ENCODE results near the gene MGST1. TPM values are rescaled to one million over a fixed set of nuclear protein-coding genes. Genes with fewer than 3 reads are reported as not detected.
"Not testable (repeated sequence)": the region's sequence is repeated elsewhere in the genome, so short reads cannot be mapped to it uniquely, and the experiment has no call there.

MGST1 gene
- total RNA-seq, 1 experiment from 2014 or later, result 84.2 TPM

DNA sequence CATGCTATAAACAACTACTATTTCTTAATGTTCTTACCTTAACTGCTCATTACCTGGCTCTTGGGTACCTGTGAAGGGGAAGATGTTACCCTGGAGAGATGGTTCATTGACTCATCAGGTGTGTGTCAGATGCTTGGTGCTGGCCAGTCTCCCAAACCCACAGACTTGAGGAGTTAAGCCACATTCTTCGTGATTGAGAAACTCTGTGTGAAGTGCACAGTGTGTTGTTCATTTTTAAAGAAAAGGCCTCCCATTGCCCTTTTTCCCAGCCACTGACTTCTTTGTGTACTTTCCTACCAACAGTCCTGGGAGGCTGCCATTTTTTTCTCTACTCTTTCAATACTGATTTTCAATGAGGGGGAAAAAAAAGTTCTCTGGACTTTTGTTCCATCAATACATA is 3.2 kb downstream of the MGST1 start:
- DNase-seq (ENCODE audit: low read depth), result peak; percentile 86

DNA sequence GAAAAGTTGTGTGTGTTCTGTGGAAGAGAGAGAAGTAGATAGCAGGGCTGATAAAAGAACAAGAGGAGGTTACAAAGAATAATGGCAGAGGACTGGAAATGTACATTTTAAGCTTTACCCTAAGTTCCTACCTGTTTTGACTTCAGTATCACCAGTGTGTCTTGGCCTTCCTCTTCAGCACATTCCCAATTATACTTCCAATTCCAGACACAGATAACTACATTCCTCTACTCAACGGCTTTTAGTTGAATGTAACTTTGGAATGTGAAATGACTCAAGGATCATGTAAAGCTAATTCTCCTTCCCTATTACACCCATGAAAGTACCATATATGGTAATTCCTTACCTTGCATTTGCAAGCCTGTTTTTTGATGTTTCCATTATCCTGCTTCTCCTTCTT is 5.0 kb downstream of the MGST1 start:
- peak; percentile 17 for DNase-seq (ENCODE audit: low read depth)

DNA sequence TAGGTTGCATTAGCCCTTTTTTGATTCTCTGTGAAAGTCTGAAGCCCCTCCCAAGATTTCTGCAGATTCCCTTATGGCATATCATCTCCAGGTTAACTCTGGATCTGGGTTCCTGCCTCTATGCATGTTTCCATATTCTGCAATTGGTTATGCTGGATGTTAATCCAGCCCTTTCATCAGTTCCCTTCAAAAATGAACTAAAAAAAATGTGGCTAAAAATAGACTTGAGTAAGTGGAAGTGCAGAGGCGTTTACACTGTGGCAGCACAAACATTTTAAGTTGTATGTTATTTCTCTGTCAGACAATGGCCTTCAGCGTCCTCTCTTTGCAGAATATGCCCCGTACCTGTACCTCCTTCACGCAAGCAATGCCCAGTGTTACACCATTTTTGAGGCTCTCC is 11.4 kb downstream of the MGST1 start:
- DNase-seq (ENCODE audit: low read depth), result no peak

DNA sequence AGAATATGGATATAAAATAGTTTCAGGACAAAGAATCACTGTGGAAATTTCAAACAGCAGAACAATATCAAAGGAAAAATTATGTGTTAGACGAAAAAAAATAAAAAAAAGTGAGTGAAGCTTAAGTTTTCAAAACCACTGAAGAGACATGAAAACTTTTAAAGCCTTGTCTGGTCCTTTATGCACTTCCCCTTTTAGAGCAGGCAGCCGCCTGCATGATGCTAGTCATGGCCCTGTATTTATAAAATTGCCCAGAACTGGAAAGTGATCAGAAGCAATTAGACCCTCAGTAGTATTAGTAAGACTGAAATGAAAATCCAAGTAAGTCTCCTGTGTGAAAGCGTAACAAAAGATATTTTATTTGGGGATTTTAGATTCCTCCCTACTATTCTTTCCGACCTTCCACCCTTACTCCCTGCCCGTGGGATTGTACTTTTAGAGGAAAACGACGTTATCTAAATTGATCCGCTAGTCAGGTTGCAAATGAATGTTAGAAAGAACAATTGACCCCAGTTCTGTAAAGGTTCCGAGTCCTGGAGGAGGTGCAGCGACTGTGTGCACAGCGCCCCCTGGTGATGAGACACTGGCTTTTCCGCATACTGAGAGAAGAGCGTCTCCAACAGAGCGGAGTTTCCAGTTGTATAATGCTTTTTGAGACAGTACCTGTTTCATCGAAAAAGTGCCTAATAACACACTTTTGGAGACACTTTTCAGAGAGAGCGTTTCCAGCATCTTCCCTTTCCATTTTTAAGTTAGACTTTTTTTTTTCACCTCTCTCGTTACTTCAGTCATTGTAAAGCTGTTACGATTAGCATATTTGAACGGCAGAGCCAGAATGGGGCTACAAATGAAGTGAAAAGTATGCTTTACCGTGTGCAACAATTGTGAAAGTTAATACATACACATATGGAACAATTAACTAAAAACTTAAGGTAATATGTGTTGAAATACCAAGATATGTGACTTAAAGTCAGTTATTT is 12.4 kb downstream of the MGST1 start:
- peak; percentile 47 for DNase-seq (ENCODE audit: low read depth)

DNA sequence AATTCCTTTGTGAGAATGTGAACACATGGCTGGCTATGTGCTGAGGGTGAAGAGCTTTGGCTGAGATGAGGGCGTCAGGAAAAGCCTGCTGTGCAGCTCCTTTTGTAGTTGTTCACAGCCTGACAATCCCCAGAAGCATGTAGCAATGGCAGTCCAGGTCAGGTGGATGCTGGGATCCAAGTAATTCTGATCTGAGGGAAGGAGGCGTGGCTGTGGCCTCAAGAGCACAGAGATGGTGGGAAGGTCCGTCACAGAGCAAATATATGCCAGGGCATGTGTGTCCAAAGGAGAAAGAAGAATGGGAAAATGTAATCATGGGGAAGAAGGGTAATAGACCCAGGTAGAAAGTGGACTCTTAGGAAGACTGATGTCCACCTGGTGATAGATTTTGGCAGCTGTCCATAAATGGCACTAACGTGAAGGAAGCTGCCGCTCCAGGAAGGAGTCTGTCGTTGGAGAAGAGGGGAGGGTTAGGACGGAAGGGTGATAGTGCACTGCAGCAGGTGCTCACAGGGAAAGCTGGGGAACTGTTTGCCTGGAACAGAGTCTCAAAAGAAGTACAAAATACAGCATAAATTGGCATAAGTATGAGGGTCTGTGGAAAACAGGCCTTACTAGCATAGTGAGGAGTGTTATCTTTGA is 13.8 kb downstream of the MGST1 start:
- DNase-seq (ENCODE audit: low read depth), result no peak

DNA sequence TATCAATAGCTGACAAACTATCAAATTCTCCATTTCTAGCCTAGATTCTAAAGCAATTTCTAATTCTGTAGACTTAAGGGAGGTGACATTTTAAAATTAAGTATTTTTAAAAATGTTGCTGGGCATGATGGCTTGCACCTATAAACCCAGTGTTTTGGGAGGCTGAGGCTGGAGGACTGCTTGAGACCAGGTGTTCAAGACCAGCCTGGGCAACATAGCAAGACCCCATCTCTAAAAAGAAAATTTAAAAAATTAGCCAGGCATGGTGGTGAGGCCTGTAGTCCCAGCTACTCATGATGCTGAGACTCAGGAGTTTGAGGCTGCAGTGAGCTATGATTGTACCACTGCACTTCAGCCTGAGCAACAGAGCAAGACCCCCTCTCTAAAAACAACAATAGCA is 15.1 kb downstream of the MGST1 start:
- DNase-seq (ENCODE audit: low read depth), result no peak

DNA sequence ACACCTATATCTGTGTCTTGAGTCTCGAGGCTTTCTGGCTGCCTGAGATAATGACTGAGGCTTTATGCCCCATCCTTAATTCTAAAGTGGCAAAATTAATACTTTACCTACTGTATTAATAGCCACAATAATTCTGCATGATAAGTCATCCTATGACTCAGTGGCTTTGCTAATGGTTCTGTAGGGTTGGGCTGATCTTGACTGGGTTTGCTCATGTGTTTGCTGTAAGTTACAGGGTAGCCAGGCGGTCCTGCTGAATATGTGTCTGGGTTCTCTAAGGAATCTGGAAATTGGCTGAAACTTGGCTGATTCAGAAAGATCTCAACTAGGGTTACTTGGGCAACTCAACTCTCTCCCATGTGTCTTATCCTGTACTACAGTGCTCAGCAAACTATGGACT is 21.7 kb downstream of the MGST1 start:
- DNase-seq (ENCODE audit: low read depth), result no peak

DNA sequence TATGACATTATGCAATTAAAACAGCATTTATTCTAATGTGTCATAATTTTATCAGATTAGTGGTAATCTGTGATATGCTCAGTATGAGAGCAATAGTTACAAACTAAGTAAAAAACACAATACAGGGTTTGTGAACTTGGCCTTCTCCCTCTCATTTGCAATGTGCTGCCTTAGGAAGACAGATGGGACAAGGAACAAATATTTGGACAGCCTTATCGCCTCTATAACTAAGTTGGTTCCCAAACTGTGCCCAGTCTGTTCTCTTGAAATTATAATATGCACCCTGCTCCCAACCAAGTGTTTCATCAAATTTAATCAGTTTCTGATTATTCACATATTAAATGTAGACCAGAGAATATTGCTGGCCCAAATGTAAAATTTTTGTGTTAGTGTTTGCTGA is 22.7 kb downstream of the MGST1 start:
- no peak for DNase-seq (ENCODE audit: low read depth)

DNA sequence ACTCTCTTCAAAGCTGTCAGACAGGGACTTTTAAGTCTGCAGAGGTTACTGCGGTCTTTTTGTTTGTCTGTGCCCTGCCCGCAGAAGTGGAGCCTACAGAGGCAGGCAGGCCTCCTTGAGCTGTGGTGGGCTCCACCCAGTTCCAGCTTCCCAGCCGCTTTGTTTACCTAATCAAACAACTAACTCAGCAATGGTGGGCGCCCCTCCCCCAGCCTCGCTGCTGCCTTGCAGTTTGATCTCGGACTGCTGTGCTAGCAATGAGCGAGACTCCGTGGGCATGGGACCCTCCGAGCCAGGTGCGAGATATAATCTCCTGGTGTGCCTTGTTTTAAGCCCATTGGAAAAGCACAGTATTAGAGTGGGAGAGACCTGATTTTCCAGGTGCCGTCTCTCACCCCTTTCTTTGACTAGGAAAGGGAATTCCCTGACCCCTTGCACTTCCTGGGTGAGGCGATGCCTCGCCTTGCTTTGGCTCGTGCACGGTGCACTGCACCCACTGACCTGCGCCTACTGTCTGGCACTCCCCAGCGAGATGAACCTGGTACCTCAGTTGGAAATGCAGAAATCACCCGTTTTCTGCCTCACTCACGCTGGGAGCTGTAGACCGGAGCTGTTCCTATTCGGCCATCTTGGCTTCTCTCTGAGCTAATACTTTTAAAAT is 35.3 kb downstream of the MGST1 start:
- DNase-seq (ENCODE audit: low read depth), result not testable (repeated sequence)

DNA sequence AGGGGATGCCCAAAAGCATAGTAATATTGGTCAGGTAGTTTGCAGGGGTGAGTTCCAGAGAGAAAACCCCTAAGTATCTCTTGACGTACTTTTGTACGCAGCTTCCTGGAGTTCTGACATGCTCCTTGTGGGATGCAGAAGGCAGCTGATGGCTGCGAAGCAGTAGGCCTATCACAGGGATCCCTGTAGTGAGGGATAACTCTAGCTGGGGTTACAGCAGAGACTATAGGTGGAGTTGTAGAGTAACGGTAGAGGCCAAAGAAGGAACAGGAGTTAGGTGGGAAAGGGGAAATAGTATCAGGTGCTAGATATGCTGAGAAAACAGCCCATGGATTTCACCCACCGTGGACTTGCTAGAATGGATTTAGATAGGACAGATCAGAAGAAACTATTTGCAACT is 37.3 kb downstream of the MGST1 start:
- DNase-seq (ENCODE audit: low read depth), result no peak

DNA sequence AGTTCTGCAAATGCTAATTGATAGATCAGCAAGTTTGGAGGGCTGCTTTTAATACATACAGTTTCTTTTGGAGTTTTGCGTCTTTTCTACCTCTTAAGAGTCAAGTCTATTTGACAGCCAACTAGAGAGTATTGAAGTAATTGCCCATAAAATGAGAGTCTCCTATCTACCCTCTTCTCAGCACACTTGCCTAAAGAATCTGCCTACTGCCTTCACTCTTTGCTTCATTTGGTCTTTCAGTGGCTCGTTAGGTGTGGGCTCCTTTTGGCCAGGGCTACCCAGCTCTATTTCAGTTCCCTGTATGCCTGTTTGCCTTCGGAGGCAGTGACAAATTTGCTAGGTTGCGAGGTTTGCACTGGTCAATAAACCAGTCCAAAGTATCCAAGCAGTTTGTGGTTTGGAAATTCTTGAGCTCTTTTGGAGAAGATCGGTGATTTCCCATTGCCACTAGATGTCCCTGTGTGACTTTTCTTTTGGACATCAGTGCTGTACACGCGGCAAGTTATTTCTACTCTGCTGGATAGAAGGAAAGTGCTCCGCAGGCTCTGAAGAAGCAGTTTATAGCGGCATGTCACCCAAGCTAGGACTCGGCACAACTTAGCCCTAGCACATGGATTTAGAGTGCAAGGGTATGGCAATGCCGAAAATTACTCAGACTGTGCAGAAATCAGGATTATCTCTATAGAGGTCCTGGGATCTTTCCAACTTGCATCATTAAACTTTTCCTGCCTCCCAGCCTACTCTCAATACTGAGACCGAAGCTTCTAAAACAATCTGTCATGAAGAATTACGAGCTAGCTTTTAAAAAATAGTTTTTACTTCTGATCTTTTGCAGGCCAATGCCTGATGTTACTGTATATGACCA is 38.6 kb downstream of the MGST1 start:
- peak; percentile 83 for DNase-seq (ENCODE audit: low read depth)

DNA sequence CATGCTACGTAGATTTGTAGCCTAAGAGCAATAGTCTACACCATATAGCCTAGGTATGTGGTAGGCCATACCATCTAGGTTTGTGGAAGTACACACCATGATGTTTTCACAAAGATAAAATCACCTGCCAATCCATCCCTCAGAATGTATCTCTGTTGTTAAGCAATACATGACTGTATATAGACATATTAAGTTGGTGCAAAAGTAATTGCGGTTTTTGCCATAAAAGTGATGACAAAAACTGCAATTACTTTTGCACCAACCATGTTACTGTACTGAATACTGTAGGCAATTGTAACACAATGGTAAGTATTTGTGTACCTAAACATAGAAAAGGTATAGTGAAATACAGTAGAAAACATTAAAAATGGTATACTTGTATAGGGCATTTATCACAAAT is 40.5 kb downstream of the MGST1 start:
- DNase-seq (ENCODE audit: low read depth), result no peak

DNA sequence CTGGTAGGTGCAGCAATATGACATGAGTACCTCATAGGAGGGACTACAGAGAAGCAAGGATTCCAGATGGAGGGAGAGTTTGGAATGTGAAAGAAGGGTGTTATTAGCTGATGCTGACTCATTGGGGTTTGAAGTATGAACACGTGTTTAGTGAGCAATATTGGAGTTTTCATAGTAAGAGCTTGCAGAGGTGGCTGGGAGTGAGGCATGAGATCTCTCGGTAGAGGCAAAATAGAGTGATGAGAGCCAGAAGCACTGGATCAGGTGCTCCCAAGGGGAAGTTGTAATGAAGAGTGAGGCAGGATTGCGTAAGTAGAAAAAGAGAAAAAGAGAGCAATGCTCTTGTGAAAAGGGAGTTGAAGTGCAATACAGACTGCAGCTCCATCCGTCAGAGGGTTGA is 42.1 kb downstream of the MGST1 start:
- DNase-seq (ENCODE audit: low read depth), result peak; percentile 79

DNA sequence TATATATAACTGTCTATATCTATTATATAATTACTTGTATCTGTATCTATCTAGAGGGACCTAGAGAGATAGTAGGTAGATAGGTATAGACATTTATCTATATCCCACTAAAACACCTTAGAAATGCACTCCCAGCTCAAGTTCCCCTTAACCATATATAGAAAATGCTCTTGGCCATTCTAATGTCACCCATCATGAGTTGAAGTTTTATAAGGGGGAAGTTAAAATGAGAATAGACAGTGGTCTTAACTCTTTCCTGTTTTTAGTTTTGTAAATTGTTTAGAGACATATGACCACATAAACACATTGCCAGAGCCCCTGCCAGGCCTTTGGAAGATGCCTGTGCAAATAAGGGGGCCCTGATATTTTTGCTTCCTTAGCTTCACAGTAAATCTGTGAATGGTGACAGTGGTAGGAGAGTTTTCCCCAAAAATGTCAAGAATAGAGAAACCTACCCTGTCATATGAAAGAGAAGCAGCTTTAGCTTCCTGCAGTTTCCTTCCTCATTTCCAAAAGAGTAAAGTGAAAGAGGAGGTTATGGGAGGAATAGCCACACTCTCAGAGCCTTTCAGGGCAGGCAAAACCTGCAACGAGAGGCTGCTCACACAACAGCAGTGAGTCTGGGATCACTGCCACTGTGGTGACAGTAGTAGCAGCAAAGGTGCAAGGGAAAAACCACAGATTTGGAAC is 45.5 kb downstream of the MGST1 start:
- no peak for DNase-seq (ENCODE audit: low read depth)

DNA sequence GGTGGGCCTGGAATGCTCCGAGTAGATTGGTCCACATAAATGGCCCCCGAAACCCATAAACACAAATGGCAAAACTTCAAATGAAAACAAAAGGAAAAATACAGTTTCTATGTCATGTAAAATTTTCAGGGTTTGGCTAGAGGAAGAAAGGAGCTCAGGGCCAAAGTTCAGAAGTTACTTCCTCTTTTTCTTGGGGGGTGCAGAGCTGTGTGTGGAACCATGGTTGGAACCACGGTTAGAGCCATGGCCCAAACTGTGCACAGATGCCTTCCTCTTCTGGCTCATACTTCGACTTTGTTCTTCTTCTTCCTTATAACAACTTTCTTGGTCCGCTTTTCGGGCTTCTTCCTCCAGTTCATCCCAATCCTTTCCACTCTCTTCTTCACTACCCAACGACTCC is 51.7 kb downstream of the MGST1 start:
- no peak for DNase-seq (ENCODE audit: low read depth)

DNA sequence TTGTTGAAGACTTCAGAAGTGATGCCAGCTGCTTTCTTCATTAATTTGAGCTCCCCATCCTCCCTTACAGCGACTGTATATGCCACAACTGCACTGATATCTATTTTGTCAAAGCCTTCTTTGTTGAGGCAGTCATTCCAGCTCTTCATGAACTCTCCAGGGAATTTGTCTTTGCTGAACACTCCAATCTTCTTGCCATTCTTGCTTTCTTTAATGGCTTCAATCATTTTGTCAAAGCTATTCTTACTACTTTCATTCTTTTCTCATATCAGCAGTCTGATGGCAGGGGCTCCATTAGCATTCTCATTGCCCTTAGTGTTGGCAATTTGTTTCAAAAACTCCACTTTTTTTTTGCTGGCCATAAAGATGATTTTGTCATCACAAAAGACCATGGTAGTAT is 54.4 kb downstream of the MGST1 start:
- not testable (repeated sequence) for DNase-seq (ENCODE audit: low read depth)

DNA sequence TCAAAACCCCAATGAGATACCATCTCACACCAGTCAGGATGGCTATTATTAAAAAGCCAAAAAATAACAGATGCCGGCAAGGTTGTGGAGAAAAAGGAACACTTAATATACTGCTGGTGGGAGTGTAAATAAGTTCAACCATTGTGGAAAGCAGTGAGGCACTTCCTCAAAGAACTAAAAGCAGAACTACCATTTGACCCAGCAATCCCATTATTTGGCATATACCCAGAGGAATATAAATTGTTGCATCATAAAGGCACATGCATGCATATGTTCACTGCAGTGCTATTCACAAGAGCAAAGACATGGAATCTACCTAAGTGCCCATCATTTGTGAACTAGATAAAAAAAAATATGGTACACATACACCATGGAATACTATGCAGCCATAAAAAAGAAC is 59.9 kb downstream of the MGST1 start:
- no peak for DNase-seq (ENCODE audit: low read depth)
